NCI-H446 treated with DMSO at 0.1 percent for 48 hours (cell line): ENCODE measurements around the gene FNBP1L.
"Not testable (repeated sequence)": the region's sequence is repeated elsewhere in the genome, so short reads cannot be mapped to it uniquely, and the experiment has no call there.

Experiments
- DNase-seq: peaks from one replicate; lab custom pipeline; 2025; lab: John Stamatoyannopoulos, UW

FNBP1L gene

GRCh38 chr1:93443454-93443853 is 4.5 kb upstream of the FNBP1L start:
- DNase-seq = peak; percentile 83

GRCh38 chr1:93446837-93447451 is 974 bp upstream of the FNBP1L start:
- DNase-seq = peak; percentile 60

DNA sequence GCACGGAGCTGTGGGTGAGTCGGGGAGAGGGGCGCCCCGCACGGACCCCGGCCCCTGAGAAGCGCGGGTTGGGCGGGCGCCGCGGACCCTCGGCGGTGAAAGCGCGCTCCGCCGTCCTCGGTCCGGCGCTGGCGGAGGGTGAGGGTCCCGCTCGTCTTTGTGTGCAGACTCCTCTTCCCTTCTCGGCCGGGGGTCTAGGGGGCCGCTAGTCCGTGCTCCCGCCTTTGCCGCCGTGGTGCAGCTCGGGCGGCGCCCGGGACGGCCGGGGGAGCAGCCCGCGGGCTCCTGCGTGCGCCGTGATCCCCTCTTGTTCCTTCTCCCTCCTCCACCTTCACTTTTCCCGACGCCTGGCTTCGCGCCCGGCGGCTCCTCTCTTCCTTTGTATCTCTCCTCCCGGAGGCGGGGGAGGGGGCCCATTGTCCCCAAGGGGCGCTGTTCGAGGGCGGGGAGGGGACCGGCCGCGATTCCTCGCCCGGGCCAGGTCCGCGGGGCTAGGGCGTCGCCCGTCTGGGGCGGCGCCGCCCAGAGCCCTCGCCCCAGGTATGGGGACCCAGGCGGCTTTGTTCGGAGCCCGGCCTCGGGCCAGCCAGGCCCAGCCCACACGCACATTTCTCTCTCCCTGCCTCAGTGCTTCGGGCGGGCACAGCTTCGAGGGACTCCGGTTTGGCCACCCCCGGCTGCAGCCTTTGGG is 519 bp downstream of the FNBP1L start:
- no peak for DNase-seq

GRCh38 chr1:93448983-93449804 is 1.3 kb downstream of the FNBP1L start:
- DNase-seq = no peak

DNA sequence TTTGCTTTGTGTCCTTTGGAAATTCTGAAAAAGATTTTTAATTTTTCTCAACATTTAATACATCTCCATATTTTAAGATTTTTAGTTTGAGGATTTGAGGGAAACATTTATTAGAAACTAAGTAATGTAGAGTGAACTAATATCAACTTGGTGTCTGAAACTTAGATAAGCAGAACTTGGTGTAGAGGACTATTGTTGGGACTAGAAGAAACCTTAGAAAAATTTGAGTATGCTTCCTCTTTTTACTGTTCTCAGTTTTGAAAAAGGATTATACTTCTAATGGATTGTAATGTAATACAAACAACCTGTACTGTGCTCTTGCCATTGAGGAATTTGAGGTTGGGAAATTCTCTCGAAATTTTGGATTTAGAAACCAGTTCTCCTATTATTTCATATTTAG is 2.4 kb downstream of the FNBP1L start:
- DNase-seq = no peak

DNA sequence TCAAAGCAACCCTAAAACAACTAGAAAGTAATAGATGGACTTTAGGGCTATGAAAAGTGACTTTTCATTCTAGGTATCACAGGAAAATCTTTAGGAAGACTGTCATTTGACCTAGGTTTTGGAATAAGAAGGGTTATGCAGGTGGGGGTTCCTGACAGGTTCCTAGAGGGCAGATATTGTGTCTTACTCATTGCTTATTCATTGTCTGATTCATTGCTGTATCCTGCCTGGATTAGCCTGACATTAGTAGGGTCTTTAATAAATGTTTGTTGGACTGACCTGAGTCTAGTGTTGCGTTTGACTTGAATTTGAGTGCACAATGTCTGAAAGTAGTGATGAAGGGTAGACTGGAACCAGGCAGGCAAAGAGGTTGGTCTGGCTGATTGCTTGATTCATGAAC is 6.0 kb downstream of the FNBP1L start:
- DNase-seq = no peak

- DNase-seq = no peak
Observed at GRCh38 chr1:93459126-93459525, 11.2 kb downstream of the FNBP1L start.

GRCh38 chr1:93461236-93461635 is 13.3 kb downstream of the FNBP1L start:
- DNase-seq = no peak

GRCh38 chr1:93463960-93464359 is 16.0 kb downstream of the FNBP1L start:
- DNase-seq = no peak

DNA sequence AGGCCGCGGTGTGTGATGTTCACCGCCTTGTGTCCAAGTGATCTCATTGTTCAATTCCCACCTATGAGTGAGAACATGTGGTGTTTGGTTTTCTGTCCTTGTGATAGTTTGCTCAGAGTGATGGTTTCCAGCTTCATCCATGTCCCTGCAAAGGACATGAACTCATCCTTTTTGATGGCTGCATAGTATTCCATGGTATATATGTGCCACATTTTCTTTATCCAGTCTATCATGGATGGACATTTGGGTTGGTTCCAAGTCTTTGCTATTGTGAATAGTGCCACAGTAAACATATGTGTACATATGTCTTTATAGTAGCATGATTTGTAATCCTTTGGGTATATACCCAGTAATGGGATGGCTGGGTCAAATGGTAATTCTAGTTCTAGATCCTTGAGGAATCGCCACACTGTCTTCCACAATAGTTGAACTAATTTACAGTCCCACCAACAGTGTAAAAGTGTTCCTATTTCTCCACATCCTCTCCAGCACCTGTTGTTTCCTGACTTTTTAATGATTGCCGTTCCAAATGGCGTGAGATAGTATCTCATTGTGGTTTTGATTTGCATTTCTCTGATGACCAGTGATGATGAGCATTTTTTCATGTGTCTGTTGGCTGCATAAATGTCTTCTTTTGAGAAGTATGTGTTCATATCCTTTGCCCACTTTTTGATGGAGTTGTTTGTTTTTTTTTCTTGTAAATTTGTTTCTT is 17.6 kb downstream of the FNBP1L start:
- DNase-seq = not testable (repeated sequence)

GRCh38 chr1:93467606-93468005 is 19.7 kb downstream of the FNBP1L start:
- no peak for DNase-seq

DNA sequence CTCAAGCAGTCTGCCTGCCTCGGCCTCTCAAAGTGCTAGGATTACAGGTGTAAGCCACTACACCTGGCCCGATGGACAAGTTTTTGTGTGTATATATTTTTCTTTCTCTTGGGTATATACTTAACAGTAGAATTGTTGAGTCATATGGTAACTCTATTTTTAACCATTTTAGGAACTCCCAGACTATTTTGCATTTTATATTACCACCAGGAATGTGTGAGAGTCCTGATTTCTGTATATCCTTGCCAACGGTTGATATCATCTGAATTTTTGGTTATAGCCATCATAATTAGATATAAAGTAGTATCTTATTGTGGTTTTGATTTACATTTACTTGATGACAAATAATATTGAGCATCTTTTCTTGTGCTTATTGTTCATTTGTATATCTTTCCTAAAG is 20.7 kb downstream of the FNBP1L start:
- DNase-seq = no peak

- not testable (repeated sequence) for DNase-seq
Observed at GRCh38 chr1:93469223-93469622, 21.3 kb downstream of the FNBP1L start.

DNA sequence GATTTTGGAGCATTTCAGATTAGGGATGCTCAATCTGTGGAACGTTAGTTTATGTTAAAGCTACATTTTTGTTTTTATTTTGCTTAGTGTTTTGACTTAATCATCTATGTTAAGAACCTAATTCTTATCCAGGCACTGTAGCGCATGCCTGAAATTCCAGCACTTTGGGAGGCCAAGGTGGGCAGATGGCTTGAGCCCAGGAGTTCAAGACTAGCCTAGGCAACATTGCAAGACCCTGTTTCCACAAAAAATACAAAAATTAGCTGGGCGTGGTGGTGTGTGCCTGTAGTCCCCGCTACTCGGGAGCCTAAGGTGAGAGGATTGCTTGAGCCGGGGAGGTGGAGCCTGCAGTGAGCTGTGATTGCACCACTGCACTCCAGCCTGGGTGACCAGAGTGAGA is 23.4 kb downstream of the FNBP1L start:
- DNase-seq = no peak

DNA sequence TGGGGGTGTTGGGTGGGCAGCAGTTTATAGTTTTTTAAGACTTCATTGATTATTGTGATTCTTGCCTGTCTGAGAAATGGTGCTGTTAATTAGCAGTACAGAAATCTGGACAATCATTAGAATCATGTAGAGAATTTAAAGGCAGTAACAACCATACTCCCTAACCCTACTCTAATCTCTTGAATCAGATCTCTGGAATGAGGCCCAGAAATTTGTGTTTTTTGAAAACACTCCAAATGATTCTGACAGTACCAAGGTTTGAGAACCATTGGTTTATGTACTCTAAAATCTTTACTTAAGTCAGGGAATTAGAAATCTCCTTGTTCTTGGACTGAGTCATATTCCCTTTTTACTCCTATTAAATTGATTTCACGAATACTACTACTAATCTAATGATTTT is 24.0 kb downstream of the FNBP1L start:
- no peak for DNase-seq

DNA sequence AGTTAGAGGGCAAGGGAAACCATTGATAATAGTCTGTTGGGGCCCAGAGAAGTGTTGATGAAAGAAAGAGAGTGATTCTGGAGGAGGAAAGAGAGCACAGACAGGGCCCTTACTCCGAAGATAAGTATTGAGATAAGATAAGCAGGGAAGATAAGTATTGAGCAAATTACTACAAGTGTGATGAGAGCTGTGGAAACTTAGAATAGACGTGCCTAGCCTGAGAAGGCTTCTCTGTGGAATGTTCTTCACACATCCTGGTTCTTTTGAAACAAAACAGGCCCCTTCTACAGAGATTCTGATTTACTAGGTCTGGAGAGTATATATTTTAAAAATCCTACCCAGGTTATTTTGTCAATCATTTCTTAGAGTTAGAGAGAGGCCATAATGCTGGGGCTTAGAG is 26.4 kb downstream of the FNBP1L start:
- no peak for DNase-seq

DNA sequence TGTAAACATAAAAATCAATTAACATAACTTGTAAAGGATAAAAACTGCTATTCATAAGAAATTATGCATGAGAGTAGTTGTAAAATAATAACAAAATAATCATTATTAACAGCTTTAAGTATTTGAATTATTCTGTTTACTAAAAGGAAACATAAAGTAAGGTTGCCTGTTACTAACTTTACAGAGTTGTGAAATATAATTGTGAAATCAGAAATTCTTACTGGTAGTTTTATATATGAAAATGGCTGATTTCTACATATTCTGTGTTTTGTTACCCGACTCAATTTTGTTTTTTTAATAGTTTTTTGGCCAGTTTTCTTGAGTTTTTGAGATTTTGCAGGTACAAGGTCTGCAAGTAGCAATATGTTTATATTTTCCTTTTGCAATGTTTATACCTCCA is 27.8 kb downstream of the FNBP1L start:
- no peak for DNase-seq

- DNase-seq = not testable (repeated sequence)
Observed at GRCh38 chr1:93479133-93479745, 31.3 kb downstream of the FNBP1L start.

- DNase-seq = not testable (repeated sequence)
Observed at GRCh38 chr1:93481899-93482298, 34.0 kb downstream of the FNBP1L start.

DNA sequence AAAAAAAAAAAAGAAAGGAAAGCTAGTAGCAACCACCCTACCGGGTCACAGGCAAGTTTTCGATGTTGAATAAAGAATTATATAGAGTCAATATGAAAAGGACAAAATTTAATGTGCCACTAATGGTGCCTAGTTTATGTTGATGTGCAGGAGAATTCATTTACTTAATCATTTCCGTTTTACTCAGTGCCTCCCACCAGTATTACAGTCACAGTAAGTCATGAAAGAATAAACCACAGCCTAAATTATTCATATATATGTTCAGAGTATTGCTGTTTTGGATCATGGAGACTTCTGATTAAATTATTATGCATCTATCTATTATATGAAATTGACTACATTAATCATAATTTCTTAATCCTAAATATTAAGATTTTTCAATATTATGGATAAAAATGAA is 35.3 kb downstream of the FNBP1L start:
- no peak for DNase-seq

DNA sequence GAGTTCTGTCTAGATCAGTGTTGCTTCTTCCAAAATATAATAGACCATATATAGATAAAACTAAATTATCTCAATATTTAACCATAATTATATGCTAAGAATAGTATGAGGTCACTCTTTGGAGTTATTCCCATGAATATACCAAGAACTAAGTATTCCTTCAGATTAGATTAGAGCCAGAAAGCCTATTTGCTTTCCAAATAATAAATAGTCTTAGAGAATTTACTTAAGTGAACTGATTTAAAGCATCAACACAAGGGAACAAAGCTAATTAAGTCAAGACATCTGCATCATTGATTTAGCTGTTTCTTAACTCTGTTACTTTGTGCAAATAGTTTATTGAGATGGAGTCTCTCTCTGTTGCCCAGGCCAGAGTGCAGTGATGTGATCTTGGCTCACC is 35.7 kb downstream of the FNBP1L start:
- no peak for DNase-seq

GRCh38 chr1:93488207-93488606 is 40.3 kb downstream of the FNBP1L start:
- no peak for DNase-seq
